GM18907 (cell line): ENCODE measurements around the gene SPATA46.
"Not testable (repeated sequence)": the region's sequence is repeated elsewhere in the genome, so short reads cannot be mapped to it uniquely, and the experiment has no call there.

Experiments
- ATAC-seq: cut with Tn5 transposase; IDR thresholded peaks from one replicate; pipeline ENCODE4 v1.9.1; 2021; ENCODE audit warnings: mild to moderate bottlenecking, moderate library complexity; ENCODE audit not compliant: unreplicated experiment

SPATA46 gene

DNA sequence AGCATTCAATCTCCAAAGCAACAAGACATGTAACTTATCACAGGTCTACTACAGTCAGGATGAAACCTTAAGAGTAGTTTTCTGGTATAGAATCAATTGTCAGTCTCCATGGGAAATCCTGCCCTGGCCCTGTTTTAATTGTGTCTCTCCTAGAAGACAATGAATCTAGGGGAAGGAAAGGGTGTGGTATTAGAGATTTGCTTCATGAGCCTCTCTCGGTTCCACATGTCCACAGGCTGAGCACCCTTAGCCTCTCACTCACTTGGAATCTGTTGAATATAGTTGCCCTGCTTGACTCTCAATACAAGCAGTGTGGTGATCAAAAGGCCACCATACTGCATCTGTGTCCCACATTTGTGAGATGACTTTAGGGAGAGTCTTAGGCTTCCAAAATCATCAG lies 17.7 kb downstream of the SPATA46 start:
- no peak for ATAC-seq

DNA sequence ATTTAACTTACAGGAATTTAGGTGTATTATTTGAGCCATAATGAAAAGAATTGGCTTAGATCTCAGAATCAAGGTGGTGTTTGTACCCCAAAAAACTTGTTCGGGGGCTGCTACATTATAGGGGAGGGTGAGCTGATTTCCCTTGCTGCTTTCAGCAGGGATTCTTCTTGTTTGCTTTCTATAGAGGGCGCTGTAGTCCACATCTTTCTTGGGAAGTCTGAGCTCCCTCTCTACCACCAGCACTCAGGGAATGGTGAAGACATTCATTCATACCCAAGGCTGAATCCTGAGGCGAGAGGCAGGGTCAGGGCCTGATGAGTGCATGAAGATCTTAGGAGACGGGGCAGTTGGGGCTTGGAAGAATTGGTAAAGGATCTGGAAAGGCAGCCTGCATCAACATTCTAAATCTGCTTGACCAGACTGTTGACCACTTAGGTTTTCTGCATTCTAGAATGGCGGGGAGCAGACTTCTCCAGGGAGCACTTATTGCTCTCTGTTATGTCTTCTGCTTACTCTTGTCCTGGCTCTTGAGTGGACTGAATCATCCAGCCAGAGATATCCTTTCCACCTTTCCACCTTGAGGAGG lies 18.9 kb downstream of the SPATA46 start:
- ATAC-seq, result no peak

DNA sequence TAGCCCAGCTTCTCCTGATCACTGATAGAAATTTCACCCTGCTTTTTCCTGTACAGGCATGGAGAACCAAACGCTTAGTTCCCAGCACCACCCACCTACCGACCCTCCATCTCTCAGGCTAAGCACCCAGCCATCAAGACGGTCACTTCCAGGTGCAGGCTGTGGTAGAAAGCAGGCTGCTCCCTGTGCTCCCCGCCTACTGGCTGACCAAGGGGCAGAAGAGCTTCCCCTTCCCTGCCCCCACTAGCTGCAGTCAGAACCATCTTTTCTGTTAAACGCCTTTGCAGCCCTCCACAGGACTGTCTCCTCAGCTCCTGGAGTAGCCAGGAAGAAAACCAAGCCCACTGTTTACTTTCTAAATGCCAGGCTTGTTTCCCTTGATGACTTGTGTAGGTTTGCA lies 23.0 kb downstream of the SPATA46 start:
- no peak for ATAC-seq

DNA sequence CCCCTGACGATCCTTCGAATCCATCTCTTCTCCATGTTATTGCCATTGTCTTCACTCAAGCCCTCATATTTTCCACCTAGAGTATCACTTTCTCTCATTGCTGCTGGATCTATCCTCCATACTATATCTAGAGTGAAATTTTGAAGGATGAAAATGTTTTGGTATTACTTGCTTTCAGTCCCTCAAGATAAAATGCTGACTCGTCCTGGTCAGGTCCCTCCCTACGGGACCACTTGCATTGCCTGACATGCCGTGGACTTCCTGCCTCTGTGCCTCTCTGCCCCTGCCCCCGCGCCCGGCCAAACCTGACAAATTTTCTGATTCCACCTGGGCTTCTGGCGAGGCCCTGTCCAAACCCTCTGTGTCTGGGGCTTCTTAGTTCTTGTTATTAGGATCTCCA lies 23.6 kb downstream of the SPATA46 start:
- ATAC-seq, result no peak

DNA sequence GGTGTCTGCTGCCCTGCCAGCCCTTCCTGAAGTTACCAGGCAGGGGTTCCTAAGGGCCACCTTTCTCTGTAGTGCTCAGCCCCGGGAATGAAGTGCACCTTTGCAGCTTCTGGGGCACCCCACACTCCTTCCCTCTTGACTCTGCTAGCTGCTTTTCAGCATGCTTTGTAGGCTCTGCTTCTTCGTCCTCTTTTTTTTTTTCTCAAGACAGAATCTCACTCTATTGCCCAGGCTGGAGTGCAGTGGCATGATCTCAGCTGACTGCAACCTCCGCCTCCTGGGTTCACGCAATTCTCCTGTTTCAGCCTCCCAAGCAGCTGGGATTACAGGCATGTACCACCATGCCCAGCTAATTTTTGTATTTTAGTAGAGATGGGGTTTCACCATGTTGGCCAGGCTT lies 24.8 kb downstream of the SPATA46 start:
- not testable (repeated sequence) for ATAC-seq

DNA sequence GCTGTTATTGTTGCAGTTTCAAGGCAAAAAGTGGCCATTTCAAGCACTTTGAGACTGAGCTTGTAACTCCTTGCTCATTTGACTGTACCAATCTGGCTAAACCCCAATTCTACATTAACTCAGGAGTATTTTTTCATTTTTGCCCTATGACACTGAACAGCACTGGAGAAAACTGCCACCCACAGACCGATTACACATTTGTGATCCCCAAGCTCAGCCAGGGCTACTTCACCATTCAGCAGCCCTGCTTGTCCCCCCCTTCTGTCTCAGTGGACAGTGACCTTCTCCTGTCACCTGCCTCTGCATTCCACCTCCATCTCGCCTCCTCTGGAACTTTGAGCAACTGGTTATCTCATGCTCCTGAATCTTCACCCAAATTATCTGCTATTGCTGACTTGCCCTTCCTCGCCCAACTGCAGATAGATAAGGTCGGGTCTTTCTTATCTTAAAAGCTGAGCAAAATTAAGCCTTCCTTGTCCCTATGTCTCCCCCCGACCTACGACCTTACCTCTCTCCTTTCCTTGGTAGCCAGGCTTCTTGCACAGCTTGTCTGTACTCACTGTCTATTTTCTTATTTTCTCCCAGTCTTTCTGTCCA lies 25.3 kb downstream of the SPATA46 start:
- ATAC-seq, result no peak

DNA sequence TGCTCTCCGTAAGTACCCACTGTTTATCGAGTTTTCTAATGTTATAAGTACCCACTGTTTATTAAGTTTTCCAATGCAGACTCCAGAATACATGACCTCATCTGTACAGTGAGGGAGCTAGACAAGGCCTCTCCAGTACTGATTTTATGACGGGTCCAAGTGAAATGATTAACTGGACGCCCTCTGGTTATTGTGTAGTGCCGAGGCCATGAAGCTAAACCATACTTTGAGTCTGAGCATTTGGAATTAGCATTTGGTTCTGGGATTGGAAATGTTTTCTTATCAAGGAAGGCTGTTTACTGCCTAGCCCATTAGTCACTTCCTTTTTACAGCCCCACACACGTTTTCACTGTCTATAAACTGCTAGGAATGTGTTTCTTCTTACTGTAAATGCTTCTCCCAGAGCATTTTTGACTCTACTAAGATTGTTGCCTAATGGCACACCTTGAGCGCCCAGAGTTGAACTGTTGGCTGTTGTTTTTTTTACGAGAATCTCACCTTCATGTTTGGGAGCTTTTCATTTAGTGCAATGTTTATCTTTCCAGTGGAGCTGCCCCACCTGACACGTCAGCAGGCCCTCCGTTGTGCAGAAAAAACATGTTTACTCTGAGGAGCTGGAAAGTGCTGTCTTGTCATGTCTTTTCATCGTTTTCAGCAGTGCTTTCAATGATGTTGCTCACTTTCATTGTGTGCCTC lies 26.9 kb downstream of the SPATA46 start:
- no peak for ATAC-seq

DNA sequence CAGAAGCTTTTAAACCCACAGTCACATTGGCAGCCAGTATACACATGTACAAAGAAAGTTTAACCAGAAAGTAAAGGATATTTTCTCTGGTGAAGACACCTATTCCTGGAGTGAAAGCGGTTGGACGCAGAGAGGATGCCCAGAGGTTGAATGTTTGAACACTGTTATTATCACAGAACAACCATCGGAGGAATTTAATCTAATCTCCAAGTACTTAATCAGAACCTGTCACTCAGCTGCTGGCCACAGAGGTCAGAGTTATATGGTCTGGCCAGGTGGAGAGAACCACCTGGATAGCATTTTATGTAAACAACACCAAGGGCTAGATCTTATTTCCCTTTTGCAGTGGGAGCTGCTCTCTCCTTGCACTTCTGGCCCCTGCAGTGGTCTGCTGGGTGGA lies 29.4 kb downstream of the SPATA46 start:
- ATAC-seq, result no peak

DNA sequence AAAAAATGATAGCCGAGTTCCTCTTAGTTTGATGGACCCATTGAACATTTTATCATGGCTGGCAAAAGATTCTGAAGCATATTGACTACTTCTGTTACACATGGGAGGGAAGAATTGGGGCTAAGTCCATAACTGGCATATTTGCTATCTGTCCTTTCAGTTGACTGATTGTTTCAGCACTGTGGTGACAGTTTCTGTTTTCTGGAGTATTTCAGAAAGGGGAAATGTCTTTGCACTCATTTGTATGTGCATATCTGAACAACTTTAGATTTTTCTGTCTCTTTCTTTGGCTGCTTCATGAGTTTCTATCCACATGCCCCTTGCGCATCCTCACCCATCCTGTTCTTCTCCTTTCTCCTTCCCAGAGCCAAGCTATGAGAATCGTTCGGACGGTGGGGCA lies 33.2 kb downstream of the SPATA46 start:
- no peak for ATAC-seq

DNA sequence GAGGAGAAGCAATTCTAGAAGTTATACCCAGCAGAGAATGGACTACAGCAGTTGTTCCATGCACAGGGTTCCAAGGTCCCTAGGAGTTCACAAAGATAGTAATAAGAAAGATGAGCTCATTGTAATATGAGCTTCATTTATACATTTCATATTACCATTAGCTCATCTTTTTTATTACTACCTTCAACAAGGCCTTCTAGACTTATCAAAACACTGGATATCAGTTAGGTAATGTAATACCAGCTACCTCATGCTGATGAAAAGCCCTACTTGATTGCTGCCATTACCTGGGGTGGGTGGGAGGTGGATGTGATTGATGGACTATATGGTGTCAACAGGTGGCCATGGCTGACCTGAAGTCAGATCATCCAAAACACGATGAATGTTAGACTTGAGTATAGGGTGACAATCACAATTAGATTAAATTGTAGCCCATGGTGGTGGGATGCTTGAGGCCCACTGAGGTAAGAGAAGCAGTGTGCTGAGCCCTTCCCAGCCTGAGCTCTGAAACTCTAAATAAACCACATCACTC lies 34.1 kb downstream of the SPATA46 start:
- no peak for ATAC-seq

DNA sequence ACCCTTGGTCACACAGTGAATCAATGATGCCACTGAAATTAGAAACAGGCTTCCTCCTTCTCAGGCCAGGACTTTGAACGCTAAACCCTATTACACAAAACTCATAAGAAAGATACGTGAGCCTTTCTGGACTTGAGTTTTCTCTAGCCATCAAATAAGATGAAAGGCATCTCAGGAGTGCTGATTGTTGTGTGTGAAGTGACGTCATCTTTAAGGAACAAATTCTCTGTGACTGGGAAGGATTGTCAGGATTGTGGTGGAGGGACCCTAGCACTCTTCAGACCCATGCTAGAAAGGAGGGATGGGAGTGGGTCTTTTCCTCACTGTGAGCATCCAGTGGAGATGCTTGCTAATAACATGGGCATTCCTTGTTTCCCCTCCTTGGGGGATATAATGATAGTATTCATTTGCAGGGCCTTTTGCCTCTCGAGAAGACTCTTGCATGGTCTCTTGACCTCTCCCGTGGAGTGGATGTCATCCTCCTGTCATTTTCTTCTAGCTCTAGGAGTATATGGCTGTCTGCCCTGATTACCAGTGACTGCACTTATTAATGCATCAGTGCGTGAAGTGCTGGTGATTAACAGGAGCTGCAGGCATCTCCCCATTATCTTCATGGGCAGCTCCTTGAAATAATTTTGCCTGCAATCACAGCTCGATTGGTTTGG lies 39.9 kb downstream of the SPATA46 start:
- no peak for ATAC-seq

DNA sequence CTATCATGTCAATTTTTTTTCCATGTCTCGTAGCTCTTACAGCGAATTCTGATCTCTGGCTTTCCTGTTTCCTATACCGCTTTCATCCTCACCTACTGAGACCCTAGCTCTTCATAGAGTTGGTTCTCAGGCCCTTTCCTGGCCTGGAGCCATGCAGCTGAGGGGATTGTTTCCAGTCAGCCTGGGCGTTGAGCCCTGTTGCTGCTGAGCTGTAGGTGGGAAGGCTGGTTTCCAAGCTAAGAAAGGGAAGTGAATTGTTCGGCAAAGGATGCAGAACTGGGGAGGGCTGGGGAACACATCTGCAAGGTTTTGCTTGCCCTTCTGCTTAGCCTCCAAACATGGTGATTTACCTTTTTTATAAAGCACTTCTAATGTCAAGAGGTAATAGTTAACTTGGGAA lies 41.5 kb downstream of the SPATA46 start:
- no peak for ATAC-seq

DNA sequence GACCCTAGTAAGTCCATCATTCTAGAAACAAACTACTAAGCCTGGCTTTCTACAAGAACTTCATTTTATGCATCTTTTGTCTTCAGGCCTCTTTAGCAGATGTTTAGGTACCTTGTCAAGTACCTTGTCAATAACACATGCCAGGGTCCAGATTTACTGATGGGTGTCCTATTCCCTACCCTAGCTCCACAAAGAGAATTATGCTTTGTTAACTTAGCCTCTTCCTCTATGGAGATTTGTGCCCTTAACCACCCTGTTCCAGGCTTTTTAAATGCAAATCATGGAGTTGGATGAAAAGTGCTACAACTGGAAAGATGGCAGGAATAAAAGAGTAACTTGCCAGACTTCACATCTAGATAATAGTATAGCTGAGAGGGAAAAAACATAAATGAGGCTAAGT lies 42.7 kb downstream of the SPATA46 start:
- ATAC-seq, result no peak

DNA sequence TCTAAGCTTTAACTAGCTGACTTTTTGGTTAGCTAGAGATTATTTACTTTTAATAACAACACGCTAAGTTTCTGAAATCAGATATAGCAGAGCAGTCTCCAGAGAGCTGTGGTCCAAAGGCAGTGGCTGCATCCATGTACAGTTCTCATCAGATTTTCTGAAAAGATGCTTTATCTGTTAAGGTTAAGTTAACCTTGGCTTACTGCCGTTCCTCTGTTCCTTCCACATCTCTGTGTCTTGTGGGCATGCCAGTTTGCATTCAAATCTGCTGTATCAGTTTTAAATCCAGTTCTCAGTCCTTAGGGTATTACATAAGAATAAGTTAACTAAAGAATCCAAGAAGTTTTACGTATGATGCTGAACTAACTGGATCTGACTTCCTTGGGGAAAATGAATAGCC lies 46.8 kb downstream of the SPATA46 start:
- ATAC-seq, result no peak

DNA sequence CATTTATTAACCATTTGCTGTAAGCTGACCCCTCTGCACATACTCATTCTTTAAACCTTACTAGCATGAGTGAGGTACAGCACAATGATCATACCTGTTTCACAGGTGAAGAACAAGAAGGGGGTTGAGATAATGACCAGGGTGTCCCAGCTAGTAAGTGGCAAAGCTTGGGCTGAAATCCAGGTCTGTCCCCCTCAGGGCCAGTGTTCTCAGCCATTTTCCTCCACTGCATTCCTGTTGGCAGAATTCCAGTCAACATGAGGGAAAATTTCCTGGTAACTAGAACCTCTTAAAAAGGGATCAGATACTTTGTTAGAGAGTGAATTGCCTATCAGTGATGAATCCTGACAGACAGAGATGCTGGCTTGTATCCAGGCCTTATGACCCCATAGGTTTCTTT lies 48.1 kb downstream of the SPATA46 start:
- ATAC-seq, result no peak

DNA sequence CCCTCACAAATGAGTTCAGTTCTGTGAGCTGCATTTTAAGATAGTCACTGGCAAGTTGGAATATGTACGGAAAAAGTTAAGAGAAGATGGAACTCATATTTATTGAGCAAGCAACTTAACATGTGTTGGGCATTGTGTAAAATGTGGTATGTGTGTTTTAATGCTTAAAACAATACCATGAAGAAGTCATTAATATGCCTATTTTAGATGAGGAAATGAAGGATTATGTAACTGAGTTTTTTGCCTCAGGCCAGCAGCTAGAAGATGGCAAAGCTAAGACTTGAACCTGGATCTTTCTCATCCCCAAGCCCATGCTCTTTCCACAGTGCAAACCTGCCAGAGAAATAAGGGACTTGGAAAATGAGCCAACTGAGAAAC lies 48.9 kb downstream of the SPATA46 start:
- ATAC-seq, result no peak

DNA sequence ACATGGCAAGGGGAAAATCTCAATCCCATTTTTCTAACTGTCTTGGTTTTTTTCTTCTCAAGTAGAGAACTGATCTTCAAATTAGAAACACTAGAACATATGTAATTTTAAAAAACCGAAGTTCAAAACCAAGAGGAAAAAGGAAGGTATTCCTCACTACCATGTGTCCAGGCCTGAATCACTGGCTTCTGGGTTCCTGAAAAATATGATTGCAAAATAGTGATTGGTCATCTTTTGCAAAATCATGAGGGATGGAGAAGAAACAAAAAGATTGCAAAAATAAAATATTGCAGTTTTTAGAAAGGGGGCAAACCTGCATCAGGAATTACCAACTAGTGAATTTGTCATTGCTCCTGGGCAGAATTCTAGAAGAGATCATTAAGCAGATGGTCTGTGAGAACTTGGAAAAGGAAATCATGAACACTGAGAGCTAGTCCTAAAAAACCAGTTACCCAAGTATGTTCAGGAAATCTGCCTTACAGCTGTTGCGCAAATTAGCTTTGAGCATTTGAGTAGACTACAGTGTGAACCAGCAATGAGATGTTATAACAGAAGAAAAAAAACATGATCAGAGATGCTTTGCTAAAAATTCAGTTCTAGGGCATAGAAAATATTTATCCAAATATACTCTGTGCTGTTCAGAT lies 49.4 kb downstream of the SPATA46 start:
- ATAC-seq, result no peak

DNA sequence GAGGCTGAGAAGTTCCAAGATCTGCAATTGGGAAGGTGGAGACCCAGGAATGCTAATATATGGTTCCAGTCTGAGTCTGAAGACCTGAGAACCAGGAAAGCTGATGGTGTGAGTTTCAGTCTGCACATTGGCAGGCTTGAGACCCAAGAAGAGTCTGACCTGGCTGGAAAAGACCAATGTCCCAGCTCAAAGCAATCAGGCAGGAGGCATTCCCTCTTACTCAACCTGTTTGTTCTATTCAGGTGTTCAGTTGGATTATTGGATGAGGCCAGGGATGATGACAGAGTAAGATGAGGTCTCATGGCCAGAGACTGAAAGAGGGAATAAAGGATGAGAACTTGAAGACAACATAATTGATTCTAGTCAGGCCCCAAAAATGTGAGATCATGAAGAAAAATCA lies 50.1 kb downstream of the SPATA46 start:
- ATAC-seq, result no peak

DNA sequence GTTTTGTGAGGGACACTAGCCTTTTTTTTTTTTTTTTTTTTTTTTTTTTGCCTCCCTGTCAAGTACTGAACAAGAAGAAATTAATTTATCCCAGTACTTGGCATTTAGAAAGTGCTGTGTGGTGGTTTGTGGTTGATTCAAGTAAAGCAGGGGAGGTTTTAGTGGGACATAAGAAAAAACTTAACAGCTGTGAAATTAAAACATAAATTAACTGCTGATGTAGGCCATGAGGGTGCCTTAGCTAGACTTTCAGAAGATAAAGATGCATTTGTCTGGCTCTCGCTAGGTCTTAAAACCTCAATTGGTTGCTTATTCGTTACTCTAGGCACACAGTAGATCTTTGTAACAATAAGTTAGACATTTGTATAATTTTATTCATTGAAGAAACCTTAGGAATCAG lies 52.3 kb downstream of the SPATA46 start:
- no peak for ATAC-seq
